ENCODE results near the gene CMKLR1. TPM values are rescaled to one million over a fixed set of nuclear protein-coding genes. Genes with fewer than 3 reads are reported as not detected.

The CMKLR1 gene
- total and polyA plus RNA-seq, 10 of the 15 experiments (the other 5 are each of a cell fraction or from before 2014, with no cell fraction given), result 13.8 to 52.3 (median 26.2) TPM

- Histone ChIP-seq H4K20me1 (ENCODE audit: control insufficient read depth, insufficient read depth) (no peaks in the 10 kb centered on the region), H3K4me3 (no peak overlapping the region), H3K4me2 (ENCODE audit: control insufficient read depth, insufficient read depth) (no peak overlapping the region), H3K27me3 (replicated peaks in 1 of 2; ENCODE audit: control insufficient read depth in 2 of 2, insufficient read depth in 2 of 2, low read length in 1 of 2) (no peaks in the 10 kb centered on the region), H3K27ac (ENCODE audit: control insufficient read depth, insufficient read depth) (no peak overlapping the region), H3K4me1 (ENCODE audit: control insufficient read depth, insufficient read depth, low read length) (no peaks in the 10 kb centered on the region), H2AFZ (ENCODE audit: control insufficient read depth, low read depth, low read length) (no peak overlapping the region), H3K9me3 (replicated peaks; ENCODE audit: control insufficient read depth, insufficient read depth, low read length) (peaks cover 6% of the 10 kb centered on the region; the same call in 2 of the 3 replicates), H3K36me3 (ENCODE audit: control insufficient read depth in 2 of 2, insufficient read depth in 2 of 2, low read length in 1 of 2) (no peaks in the 10 kb centered on the region), H3K9ac (ENCODE audit: control insufficient read depth, insufficient read depth, low read length) (no peak overlapping the region), H3K79me2 (ENCODE audit: control insufficient read depth, insufficient read depth, low read length) (no peaks in the 10 kb centered on the region)
- in situ Hi-C loops (cut with MboI) (no loop called here), intact Hi-C loops (cut with micrococcal nuclease; ENCODE audit: unreplicated experiment) (no loop called here)
- ChIA-PET POLR2A (no interaction called here), RAD21 (ENCODE audit: unreplicated experiment) (no interaction called here), SMC1A (ENCODE audit: uncharacterized antibody, unreplicated experiment) (no interaction called here), CTCF (interaction anchor here (1.5 kb wide), 1 partner anchor 10 kb away, joined by 3 read pairs; no protein-coding TSS in a partner anchor)
- FAIRE-seq (no peak), ATAC-seq (no peak), DNase-seq (ENCODE audit: low read depth, low spot score) (no peak)
- WGBS (ENCODE audit: insufficient coverage, insufficient replicate concordance, low lambda C conversion rate, missing lambda C conversion rate), result 25% methylated on average over 4 of the region's 4 CpGs
- no TSS peak for BruUV-seq (replicated peaks)
- TF ChIP-seq BCLAF1 (IDR thresholded peaks at IDR 0.05) (no peak), ZNF217 (IDR thresholded peaks at IDR 0.05) (no peak), MAX (IDR thresholded peaks at IDR 0.05; ENCODE audit: low read depth, low read length) (no peak), SMAD5 (IDR thresholded peaks at IDR 0.05; ENCODE audit: low read depth) (no peak), ZBTB4 (CRISPR knock-in tag; IDR thresholded peaks at IDR 0.05) (no peak), BHLHE40 (IDR thresholded peaks at IDR 0.05; ENCODE audit: borderline replicate concordance in 1 of 2, low read depth in 2 of 2, low read length in 1 of 2) (no peak), PKNOX1 (IDR thresholded peaks at IDR 0.05) (no peak), ZBED1 (IDR thresholded peaks at IDR 0.05; ENCODE audit: borderline replicate concordance) (no peak), CUX1 (IDR thresholded peaks at IDR 0.05; ENCODE audit: insufficient replicate concordance, low read depth, low read length) (no peak), NR2C2 (IDR thresholded peaks at IDR 0.05; ENCODE audit: borderline replicate concordance, control insufficient read depth, insufficient read length, low read depth) (no peak)
These were observed 37.0 kb upstream of the CMKLR1 start for GRCh38 chr12:108375986-108376663.
